PFSK-1 (cell line): ENCODE data around the gene RMI2.

Experiments
- FOXP2 ChIP-seq: optimal IDR thresholded peaks from 2 replicates; pipeline ENCODE3; 2011; ENCODE audit warnings: borderline replicate concordance, control low read depth, inconsistent platforms; ENCODE audit not compliant: insufficient read depth; ENCODE audit errors: extremely low read length, extremely low read depth
- POLR2AphosphoS5 ChIP-seq: IDR thresholded peaks from 2 replicates; pipeline ENCODE4 v1.6.1; 2012; ENCODE audit warnings: low read depth, mild to moderate bottlenecking, control low read depth, low read length, moderate library complexity
- SIN3A ChIP-seq: IDR thresholded peaks from 2 replicates; pipeline ENCODE4 v1.6.1; 2012; ENCODE audit warnings: mild to moderate bottlenecking, low read length, moderate library complexity, borderline replicate concordance; ENCODE audit not compliant: insufficient read depth
- TAF1 ChIP-seq: IDR thresholded peaks from 2 replicates; pipeline ENCODE4 v1.6.1; 2012; ENCODE audit warnings: low read length, control low read depth, borderline replicate concordance; ENCODE audit not compliant: insufficient read depth
- TF ChIP-seq, protein P1 (sequence below), 2 experiments: IDR thresholded peaks; 2 replicates each; pipeline versions ENCODE4 v1.6.1 to v1.8.0; 2011 to 2012; ENCODE audit warnings: low read depth in 2 of 2, low read length in 2 of 2, control low read depth in 1 of 2, inconsistent platforms in 1 of 2, mild to moderate bottlenecking in 1 of 2, moderate library complexity in 1 of 2; ENCODE audit not compliant: insufficient read depth in 1 of 2

The RMI2 gene

DNA sequence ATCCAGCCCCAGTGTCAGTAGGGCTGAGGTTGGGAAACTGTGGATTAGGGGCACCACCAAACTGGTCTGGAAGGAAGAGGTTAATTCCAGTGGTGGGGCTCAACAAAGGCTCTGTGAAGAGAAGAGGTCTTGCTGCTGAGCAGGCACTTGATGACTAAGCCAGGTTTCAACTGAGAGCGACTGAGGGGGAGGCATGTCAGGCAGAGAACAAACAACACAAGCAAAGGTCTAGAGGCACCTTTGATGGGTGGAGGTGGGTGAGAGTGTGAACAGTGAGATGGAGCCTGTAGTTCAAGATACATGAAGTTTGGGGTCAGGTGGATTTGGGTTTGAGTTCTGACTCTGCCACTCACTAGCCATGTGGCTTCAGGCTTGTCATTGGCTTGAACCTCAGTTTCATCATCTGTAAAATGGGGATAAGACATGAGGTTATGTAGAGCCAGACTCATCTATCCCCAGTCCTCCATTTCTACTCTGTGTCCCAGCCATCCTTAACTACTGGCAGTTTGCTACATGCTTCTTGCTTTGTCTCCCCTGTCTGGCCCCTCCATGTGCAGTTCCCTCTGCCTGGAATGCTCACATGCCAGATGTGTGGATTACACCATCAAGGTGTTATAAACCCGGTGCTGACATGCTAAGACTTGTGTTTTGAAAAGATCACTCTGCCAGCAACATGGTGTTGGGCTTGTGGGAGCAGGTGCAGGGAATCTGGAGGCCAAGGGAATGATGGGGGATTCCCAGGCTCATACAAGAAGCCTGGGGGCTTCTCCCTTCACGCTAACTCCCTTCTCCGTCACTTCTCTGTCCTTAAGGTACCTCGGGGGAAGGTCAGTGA lies 3.0 kb upstream of the RMI2 start:
- TF ChIP-seq POLR2AphosphoS5, result no peak
- TF ChIP-seq FOXP2, result no peak
- TF ChIP-seq TAF1, result no peak
- TF ChIP-seq, protein P1, sequence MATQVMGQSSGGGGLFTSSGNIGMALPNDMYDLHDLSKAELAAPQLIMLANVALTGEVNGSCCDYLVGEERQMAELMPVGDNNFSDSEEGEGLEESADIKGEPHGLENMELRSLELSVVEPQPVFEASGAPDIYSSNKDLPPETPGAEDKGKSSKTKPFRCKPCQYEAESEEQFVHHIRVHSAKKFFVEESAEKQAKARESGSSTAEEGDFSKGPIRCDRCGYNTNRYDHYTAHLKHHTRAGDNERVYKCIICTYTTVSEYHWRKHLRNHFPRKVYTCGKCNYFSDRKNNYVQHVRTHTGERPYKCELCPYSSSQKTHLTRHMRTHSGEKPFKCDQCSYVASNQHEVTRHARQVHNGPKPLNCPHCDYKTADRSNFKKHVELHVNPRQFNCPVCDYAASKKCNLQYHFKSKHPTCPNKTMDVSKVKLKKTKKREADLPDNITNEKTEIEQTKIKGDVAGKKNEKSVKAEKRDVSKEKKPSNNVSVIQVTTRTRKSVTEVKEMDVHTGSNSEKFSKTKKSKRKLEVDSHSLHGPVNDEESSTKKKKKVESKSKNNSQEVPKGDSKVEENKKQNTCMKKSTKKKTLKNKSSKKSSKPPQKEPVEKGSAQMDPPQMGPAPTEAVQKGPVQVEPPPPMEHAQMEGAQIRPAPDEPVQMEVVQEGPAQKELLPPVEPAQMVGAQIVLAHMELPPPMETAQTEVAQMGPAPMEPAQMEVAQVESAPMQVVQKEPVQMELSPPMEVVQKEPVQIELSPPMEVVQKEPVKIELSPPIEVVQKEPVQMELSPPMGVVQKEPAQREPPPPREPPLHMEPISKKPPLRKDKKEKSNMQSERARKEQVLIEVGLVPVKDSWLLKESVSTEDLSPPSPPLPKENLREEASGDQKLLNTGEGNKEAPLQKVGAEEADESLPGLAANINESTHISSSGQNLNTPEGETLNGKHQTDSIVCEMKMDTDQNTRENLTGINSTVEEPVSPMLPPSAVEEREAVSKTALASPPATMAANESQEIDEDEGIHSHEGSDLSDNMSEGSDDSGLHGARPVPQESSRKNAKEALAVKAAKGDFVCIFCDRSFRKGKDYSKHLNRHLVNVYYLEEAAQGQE (IDR thresholded peaks at IDR 0.05; ENCODE audit: insufficient read depth in 1 of 2, low read depth in 2 of 2, low read length in 2 of 2), result no peak
- TF ChIP-seq SIN3A, result no peak

GRCh38 chr16:11346700-11347319 lies 1.6 kb downstream of the RMI2 start:
- TF ChIP-seq SIN3A, result no peak
- no peak for TF ChIP-seq TAF1
- TF ChIP-seq FOXP2, result no peak
- no peak for TF ChIP-seq POLR2AphosphoS5
- TF ChIP-seq, protein P1 (IDR thresholded peaks at IDR 0.05; ENCODE audit: insufficient read depth in 1 of 2, low read depth in 2 of 2, low read length in 2 of 2), result no peak

- TF ChIP-seq POLR2AphosphoS5 (no peak), TAF1 (no peak), FOXP2 (no peak), SIN3A (no peak)
- TF ChIP-seq, protein P1 (IDR thresholded peaks at IDR 0.05; ENCODE audit: insufficient read depth in 1 of 2, low read depth in 2 of 2, low read length in 2 of 2), result no peak
Observed at GRCh38 chr16:11347831-11348230, 2.6 kb downstream of the RMI2 start.

DNA sequence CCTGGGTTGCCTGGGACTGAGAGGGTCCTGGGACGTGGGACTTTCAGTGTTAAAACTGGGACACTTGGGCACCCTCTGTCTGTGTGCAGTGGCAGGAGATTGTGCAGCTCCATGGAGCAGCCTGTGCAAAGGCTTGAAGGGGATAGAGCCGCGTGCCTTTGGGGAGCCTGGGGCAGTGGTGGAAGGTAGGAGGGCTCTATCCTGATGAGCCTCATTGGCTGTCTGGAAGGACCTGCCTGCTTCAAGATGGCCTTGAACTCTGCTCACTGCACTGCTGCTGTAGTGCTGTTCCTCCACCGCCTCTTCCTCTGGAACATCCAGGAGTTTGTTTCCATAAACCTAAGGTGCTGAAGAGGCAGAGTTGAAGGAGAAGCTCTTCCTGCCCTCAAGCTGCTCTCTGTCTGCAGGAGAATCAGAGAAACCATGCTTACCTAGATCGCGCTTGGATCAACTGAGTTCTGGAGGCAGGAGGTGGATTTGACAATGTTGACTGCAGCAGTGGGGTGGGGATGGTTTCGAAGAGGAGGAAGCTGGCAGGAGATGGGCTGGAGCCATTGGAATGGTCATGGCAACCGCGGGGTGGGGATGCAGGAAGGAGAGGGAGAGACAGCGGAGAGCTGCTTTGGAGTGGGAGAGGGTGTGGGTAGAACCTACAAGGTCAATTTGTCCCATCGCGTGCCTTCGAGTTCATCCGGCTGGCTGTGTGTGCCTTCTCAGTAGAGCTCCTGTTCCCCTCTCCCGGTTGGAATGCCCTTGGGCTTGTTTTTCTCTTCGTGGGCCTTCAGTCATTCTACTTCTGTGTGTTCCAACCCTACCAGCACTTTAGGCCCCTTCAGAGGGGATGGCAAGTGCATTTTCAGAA lies 3.7 kb downstream of the RMI2 start:
- TF ChIP-seq TAF1 (no peak), POLR2AphosphoS5 (no peak), FOXP2 (no peak), SIN3A (no peak)
- TF ChIP-seq, protein P1 (IDR thresholded peaks at IDR 0.05; ENCODE audit: insufficient read depth in 1 of 2, low read depth in 2 of 2, low read length in 2 of 2), result no peak
